Progenitor cell of endocrine pancreas (in vitro differentiated cells): ENCODE data around the gene NCEH1. TPM values are rescaled to one million over a fixed set of nuclear protein-coding genes. Genes with fewer than 3 reads are reported as not detected.

Experiments
- DNase-seq: peaks from one replicate; pipeline ENCODE4 v3.0.0; 2021; ENCODE audit warnings: low spot score; ENCODE audit not compliant: unreplicated experiment
- H3K27ac Mint-ChIP-seq: 2 replicates; pipeline ENCODE4 v1.8.0; 2021; ENCODE audit warnings: mild to moderate bottlenecking, moderate library complexity, mixed read lengths
- H3K27me3 Mint-ChIP-seq: 2 replicates; pipeline ENCODE4 v1.8.0; 2021; ENCODE audit warnings: mixed read lengths
- H3K36me3 Mint-ChIP-seq: 2 replicates; pipeline ENCODE4 v1.8.0; 2022; ENCODE audit warnings: mixed read lengths; ENCODE audit not compliant: insufficient read depth
- H3K4me1 Mint-ChIP-seq: 2 replicates; pipeline ENCODE4 v1.8.0; 2021; ENCODE audit warnings: low read depth, mixed read lengths
- H3K4me3 Mint-ChIP-seq: 2 replicates; pipeline ENCODE4 v1.8.0; 2021; ENCODE audit warnings: low read depth, mild to moderate bottlenecking, moderate library complexity, mixed read lengths
- H3K9me3 Mint-ChIP-seq: 2 replicates; pipeline ENCODE4 v1.8.0; 2021; ENCODE audit warnings: low read depth, mixed read lengths
- total RNA-seq: library from RNA; stranded (reverse); gene quantifications from 2 replicates; pipeline ENCODE4 v1.2.1, GENCODE V29; 2021
- TF ChIP-seq, protein P1 (sequence below): fragments of 200-600 bp; sonication (generic); IDR thresholded peaks from one replicate; pipeline ENCODE4 v1.5.0; 2021; ENCODE audit warnings: antibody characterized with exemption, mild to moderate bottlenecking; ENCODE audit not compliant: unreplicated experiment

Gene NCEH1
- total RNA-seq, 1 donor from 2014 or later, result 2.5 TPM

DNA sequence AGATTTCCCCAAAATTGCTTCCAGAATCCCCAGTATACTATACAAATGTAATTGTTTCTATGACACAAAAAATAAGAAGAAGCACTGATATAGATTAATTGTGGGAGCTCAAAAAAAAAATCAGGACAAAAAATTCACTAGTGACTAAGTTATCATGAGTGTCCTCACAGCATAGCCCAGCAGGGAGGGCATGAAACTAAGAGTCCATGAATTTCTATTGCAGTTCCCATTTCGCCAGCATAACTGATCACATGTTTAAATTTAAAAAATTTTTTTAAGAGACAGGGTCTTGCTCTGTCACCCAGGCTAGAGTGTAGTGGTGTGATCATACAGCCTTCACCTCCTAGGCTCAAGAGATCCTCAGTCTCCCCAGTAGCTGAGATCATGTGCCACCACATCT lies 10.6 kb downstream of the NCEH1 start:
- TF ChIP-seq, protein P1, sequence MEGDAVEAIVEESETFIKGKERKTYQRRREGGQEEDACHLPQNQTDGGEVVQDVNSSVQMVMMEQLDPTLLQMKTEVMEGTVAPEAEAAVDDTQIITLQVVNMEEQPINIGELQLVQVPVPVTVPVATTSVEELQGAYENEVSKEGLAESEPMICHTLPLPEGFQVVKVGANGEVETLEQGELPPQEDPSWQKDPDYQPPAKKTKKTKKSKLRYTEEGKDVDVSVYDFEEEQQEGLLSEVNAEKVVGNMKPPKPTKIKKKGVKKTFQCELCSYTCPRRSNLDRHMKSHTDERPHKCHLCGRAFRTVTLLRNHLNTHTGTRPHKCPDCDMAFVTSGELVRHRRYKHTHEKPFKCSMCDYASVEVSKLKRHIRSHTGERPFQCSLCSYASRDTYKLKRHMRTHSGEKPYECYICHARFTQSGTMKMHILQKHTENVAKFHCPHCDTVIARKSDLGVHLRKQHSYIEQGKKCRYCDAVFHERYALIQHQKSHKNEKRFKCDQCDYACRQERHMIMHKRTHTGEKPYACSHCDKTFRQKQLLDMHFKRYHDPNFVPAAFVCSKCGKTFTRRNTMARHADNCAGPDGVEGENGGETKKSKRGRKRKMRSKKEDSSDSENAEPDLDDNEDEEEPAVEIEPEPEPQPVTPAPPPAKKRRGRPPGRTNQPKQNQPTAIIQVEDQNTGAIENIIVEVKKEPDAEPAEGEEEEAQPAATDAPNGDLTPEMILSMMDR, result no peak
- Mint-ChIP-seq H3K4me1 (peaks cover 8% of the 10 kb centered on the region), H3K4me3 (no peak overlapping the region)

DNA sequence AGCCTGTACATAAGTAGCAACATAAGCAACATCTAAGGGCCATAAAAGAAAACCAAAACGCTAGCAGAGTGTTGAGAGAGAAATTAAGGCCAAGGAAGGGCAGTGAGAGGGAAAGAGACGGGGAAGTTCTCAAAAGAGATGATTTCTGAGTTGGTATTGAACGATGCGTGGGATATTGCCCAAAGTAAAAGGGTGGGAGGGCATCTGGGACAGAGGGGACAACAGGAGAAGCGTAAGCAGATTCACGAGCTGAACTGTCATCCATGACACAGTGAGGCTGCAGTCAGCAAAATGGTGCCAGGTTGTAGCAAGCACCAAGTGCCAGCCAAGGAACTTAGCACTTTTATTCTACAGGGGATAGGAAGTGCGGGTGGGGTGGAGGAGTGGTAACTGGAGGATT lies 11.8 kb downstream of the NCEH1 start:
- no peaks in the 10 kb centered on the region for H3K27me3 Mint-ChIP-seq
- TF ChIP-seq, protein P1, result no peak
- no peak for DNase-seq
- H3K9me3 Mint-ChIP-seq, result no peaks in the 10 kb centered on the region
- H3K4me3 Mint-ChIP-seq, result no peak overlapping the region
- peaks cover 8% of the 10 kb centered on the region for H3K4me1 Mint-ChIP-seq
- no peak overlapping the region for H3K27ac Mint-ChIP-seq
- H3K36me3 Mint-ChIP-seq, result no peaks in the 10 kb centered on the region

More for the DNA sequence above, 10.6 kb downstream of the NCEH1 start:
- Mint-ChIP-seq H3K36me3 (no peaks in the 10 kb centered on the region), H3K27me3 (no peaks in the 10 kb centered on the region), H3K27ac (no peak overlapping the region), H3K9me3 (no peaks in the 10 kb centered on the region)
- no peak for DNase-seq

DNA sequence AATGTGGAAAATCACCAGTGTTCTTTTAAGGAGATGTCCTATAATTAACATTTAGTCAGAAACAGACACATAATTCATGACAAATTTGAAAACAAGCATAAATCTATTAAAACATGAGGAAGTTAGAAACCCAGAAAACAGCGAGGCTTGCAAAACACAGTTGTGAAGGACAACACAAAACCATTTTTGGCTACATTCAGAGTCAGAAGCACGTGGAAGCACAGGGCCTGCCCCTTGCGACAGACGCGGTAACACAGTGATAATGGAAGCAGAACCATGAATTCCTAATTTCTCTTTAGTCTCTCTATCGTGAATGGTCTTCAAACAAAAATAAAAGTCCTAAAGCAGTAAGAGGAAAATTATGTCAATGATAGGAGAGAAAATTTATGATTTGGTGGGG lies 12.2 kb downstream of the NCEH1 start:
- no peaks in the 10 kb centered on the region for H3K27me3 Mint-ChIP-seq
- H3K9me3 Mint-ChIP-seq, result no peaks in the 10 kb centered on the region
- H3K27ac Mint-ChIP-seq, result no peak overlapping the region
- TF ChIP-seq, protein P1, result no peak
- peaks cover 8% of the 10 kb centered on the region for H3K4me1 Mint-ChIP-seq
- no peak for DNase-seq
- H3K36me3 Mint-ChIP-seq, result no peaks in the 10 kb centered on the region
- no peak overlapping the region for H3K4me3 Mint-ChIP-seq

DNA sequence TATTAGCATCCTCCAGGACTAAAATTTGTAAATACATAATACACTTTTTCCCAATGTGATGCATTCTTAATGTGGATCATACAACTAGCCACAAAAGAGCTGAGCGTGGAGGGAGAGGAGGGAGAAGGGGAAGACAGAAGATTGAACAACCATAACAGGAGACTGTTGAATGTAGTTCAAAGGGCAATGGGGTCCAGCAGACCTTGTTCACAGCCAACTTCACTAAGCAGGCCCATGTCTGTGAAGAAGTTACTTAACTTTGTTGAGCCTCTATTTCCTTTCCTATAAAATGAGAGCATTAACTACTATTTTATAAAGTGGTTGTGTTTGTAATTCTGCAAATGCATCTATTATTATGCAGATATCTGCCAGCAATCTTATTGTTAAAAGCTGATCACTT lies 13.3 kb downstream of the NCEH1 start:
- H3K4me1 Mint-ChIP-seq, result peaks cover 8% of the 10 kb centered on the region
- H3K27me3 Mint-ChIP-seq, result no peaks in the 10 kb centered on the region
- H3K27ac Mint-ChIP-seq, result no peak overlapping the region
- no peaks in the 10 kb centered on the region for H3K9me3 Mint-ChIP-seq
- DNase-seq, result no peak
- TF ChIP-seq, protein P1, result no peak
- no peaks in the 10 kb centered on the region for H3K36me3 Mint-ChIP-seq
- no peak overlapping the region for H3K4me3 Mint-ChIP-seq

DNA sequence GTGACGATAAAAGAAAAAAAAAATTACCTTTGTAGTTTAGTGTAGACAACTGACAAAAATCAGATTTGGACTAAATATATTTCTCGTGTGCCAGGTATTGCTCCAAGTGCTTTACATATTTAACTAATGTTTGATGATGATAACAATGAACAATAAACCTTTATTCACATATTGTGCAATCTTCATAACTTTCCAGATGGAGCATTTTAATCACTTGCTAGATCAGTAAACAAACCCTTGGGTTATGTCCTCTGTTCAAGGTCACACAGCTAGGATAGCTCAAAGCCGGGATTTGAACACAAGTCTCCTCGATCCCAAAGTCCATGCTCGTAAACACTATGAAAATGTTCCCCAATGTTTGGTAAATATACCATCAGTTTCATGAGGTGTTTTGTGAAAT lies 14.5 kb downstream of the NCEH1 start:
- peaks cover 7% of the 10 kb centered on the region for H3K4me1 Mint-ChIP-seq
- no peaks in the 10 kb centered on the region for H3K27me3 Mint-ChIP-seq
- H3K4me3 Mint-ChIP-seq, result no peak overlapping the region
- no peaks in the 10 kb centered on the region for H3K9me3 Mint-ChIP-seq
- TF ChIP-seq, protein P1, result no peak
- DNase-seq, result no peak
- no peaks in the 10 kb centered on the region for H3K36me3 Mint-ChIP-seq
- H3K27ac Mint-ChIP-seq, result no peak overlapping the region
